ENCODE data around the gene BCR. TPM values are rescaled to one million over a fixed set of nuclear protein-coding genes. Genes with fewer than 3 reads are reported as not detected.

BCR gene
- total and polyA plus RNA-seq, 2 donors (not counting 1 experiment from before 2014, with no cell fraction given): 30.2 to 46.4 TPM

DNA sequence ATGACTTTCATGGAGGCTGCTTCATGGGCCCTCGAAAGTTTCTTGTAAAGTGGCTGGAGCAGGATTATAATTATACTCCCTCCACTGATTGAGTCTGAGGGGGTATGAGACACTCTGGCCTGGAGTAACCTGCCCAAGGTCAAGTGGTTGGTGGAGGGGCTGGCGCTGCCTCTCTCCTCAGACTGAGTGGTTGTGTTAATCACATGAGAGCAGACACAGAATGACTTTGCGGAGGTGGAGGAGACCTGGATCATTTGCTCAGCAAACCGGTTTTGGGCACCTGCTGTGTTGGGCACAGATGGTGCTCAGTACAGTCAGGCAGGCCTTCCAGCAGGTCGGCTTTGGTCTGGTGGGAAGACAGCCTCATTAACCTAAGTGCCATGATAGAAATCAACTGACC lies 11.8 kb downstream of the BCR start:
- POLR2A ChIA-PET: no interaction called here
- peaks cover 96% of the 10 kb centered on the region for H3K79me2 ChIP-seq (ENCODE audit: control insufficient read depth, insufficient read depth, low read length)
- CTCF ChIA-PET: interaction anchor here (1.3 kb wide), 1 partner anchor 11 kb away, joined by 3 read pairs; the partner anchor contains the start of gene BCR
- no peak overlapping the region for H3K4me3 ChIP-seq (ENCODE audit: control extremely low read depth in 1 of 5, extremely low read depth in 1 of 5, insufficient read depth in 1 of 5, low read depth in 2 of 5, low read length in 4 of 5)
- Mint-ChIP-seq H3K27me3 (no peaks in the 10 kb centered on the region), H3K27ac (no peak overlapping the region), H3K9me3 (ENCODE audit: insufficient read depth) (no peaks in the 10 kb centered on the region), H3K4me1 (peaks cover 1% of the 10 kb centered on the region), H3K4me3 (no peak overlapping the region)
- no peaks in the 10 kb centered on the region for H3K27me3 ChIP-seq (replicated peaks in 1 of 4; ENCODE audit: control extremely low read depth in 1 of 4, control insufficient read depth in 3 of 4, insufficient read depth in 4 of 4, low read length in 3 of 4)
- H2AFZ ChIP-seq (ENCODE audit: insufficient read depth, low read depth, low read length, poor library complexity, severe bottlenecking): no peak overlapping the region
- intact Hi-C loops (cut with micrococcal nuclease): no loop called here
- TF ChIP-seq, protein P1, sequence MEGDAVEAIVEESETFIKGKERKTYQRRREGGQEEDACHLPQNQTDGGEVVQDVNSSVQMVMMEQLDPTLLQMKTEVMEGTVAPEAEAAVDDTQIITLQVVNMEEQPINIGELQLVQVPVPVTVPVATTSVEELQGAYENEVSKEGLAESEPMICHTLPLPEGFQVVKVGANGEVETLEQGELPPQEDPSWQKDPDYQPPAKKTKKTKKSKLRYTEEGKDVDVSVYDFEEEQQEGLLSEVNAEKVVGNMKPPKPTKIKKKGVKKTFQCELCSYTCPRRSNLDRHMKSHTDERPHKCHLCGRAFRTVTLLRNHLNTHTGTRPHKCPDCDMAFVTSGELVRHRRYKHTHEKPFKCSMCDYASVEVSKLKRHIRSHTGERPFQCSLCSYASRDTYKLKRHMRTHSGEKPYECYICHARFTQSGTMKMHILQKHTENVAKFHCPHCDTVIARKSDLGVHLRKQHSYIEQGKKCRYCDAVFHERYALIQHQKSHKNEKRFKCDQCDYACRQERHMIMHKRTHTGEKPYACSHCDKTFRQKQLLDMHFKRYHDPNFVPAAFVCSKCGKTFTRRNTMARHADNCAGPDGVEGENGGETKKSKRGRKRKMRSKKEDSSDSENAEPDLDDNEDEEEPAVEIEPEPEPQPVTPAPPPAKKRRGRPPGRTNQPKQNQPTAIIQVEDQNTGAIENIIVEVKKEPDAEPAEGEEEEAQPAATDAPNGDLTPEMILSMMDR (IDR thresholded peaks at IDR 0.05): no peak
- 95% methylated on average over 4 of the region's 5 CpGs for WGBS (ENCODE audit: insufficient coverage)
- H3K27ac ChIP-seq (ENCODE audit: low read length in 2 of 2): no peak overlapping the region
- H3K4me1 ChIP-seq (ENCODE audit: control insufficient read depth in 2 of 2, insufficient read depth in 2 of 2, low read length in 2 of 2): peaks cover 0 to 8% of the 10 kb centered on the region in 2 donors
- no peak overlapping the region for H3K4me2 ChIP-seq (replicated peaks; ENCODE audit: low read depth, low read length, poor library complexity, severe bottlenecking)
- DNase-seq: no peak
- H3K9ac ChIP-seq (ENCODE audit: low read length): no peak overlapping the region
- H3K9me3 ChIP-seq (ENCODE audit: control extremely low read depth in 1 of 3, control insufficient read depth in 2 of 3, insufficient read depth in 1 of 3, low read length in 2 of 3): no peaks in the 10 kb centered on the region
- ATAC-seq (ENCODE audit: low read depth): no peak
- H3K36me3 ChIP-seq (replicated peaks in 1 of 2; ENCODE audit: control extremely low read depth in 1 of 2, control insufficient read depth in 1 of 2, extremely low read depth in 1 of 2, insufficient read depth in 2 of 2, low read length in 1 of 2): peaks cover 0 to 17% of the 10 kb centered on the region in 2 experiments
- H4K20me1 ChIP-seq (ENCODE audit: control insufficient read depth, insufficient read depth, low read length, poor library complexity, severe bottlenecking): peaks cover 43% of the 10 kb centered on the region

DNA sequence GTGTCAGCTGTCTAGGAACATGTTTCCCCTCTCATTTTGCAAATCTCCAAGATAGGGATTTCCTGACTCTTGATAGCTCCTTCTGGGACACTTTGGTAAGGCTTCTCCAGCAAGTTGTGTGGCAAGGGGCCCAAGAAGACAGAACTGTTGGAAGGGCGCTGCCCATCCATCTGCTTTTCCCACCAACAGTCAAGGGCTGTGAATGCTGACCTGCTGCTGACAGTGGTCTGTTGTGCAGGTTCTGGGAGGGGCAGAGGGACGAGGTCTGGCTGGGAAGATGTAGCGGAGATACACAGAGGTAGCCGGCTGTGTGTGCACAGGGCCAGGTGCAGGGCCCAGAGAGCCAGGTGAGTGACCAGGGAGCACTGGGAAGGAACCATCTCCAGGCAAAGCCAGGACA lies 12.2 kb downstream of the BCR start:
- intact Hi-C loops (cut with micrococcal nuclease): no loop called here
- Histone ChIP-seq H3K27ac (ENCODE audit: low read length in 2 of 2) (no peak overlapping the region), H3K79me2 (ENCODE audit: control insufficient read depth, insufficient read depth, low read length) (peaks cover 95% of the 10 kb centered on the region), H2AFZ (ENCODE audit: insufficient read depth, low read depth, low read length, poor library complexity, severe bottlenecking) (no peak overlapping the region), H3K27me3 (replicated peaks in 1 of 4; ENCODE audit: control extremely low read depth in 1 of 4, control insufficient read depth in 3 of 4, insufficient read depth in 4 of 4, low read length in 3 of 4) (no peaks in the 10 kb centered on the region), H3K36me3 (replicated peaks in 1 of 2; ENCODE audit: control extremely low read depth in 1 of 2, control insufficient read depth in 1 of 2, extremely low read depth in 1 of 2, insufficient read depth in 2 of 2, low read length in 1 of 2) (peaks cover 0 to 17% of the 10 kb centered on the region in 2 experiments), H3K4me2 (replicated peaks; ENCODE audit: low read depth, low read length, poor library complexity, severe bottlenecking) (no peak overlapping the region), H3K9ac (ENCODE audit: low read length) (no peak overlapping the region), H3K4me1 (ENCODE audit: control insufficient read depth in 2 of 2, insufficient read depth in 2 of 2, low read length in 2 of 2) (peaks cover 0 to 4% of the 10 kb centered on the region in 2 donors), H4K20me1 (ENCODE audit: control insufficient read depth, insufficient read depth, low read length, poor library complexity, severe bottlenecking) (peaks cover 42% of the 10 kb centered on the region), H3K9me3 (ENCODE audit: control extremely low read depth in 1 of 3, control insufficient read depth in 2 of 3, insufficient read depth in 1 of 3, low read length in 2 of 3) (no peaks in the 10 kb centered on the region), H3K4me3 (ENCODE audit: control extremely low read depth in 1 of 5, extremely low read depth in 1 of 5, insufficient read depth in 1 of 5, low read depth in 2 of 5, low read length in 4 of 5) (no peak overlapping the region)
- H3K9me3 Mint-ChIP-seq (ENCODE audit: insufficient read depth): no peaks in the 10 kb centered on the region
- WGBS (ENCODE audit: insufficient coverage): 89% methylated on average over 4 of the region's 4 CpGs
- H3K27me3 Mint-ChIP-seq: no peaks in the 10 kb centered on the region
- no peak overlapping the region for H3K27ac Mint-ChIP-seq
- no peak for DNase-seq
- ATAC-seq (ENCODE audit: low read depth): no peak
- no peak for TF ChIP-seq EZH2 (IDR thresholded peaks at IDR 0.05; ENCODE audit: borderline replicate concordance, insufficient read depth, low read depth, low read length, poor library complexity, severe bottlenecking)
- TF ChIP-seq, protein P1 (IDR thresholded peaks at IDR 0.05): no peak
- H3K4me3 Mint-ChIP-seq: no peak overlapping the region
- POLR2A ChIA-PET: no interaction called here
- CTCF ChIA-PET: interaction anchor here (1.3 kb wide), 1 partner anchor 12 kb away, joined by 3 read pairs; the partner anchor contains the start of gene BCR
- H3K4me1 Mint-ChIP-seq: peaks cover 1% of the 10 kb centered on the region

Measured in B cell (primary cell).